Measurements from ENCODE around the gene BICD2. TPM values are rescaled to one million over a fixed set of nuclear protein-coding genes. Genes with fewer than 3 reads are reported as not detected.

The BICD2 gene
- total and polyA plus RNA-seq, 12 donors, result 9.3 to 33.8 (median 23.3) TPM

GRCh38 chr9:92704528-92704927 lies 60.1 kb downstream of the BICD2 start:
- Histone ChIP-seq H3K4me1 (replicated peaks in 1 of 2) (no peaks in the 10 kb centered on the region), H3K27ac (no peak overlapping the region), H3K36me3 (replicated peaks in 1 of 2) (no peaks in the 10 kb centered on the region), H3K4me3 (no peak overlapping the region), H3K27me3 (no peaks in the 10 kb centered on the region), H3K9me3 (replicated peaks in 1 of 3) (no peaks in the 10 kb centered on the region)
- intact Hi-C loops (cut with DNase I), result no loop called here
- no peak for TF ChIP-seq POLR2A (IDR thresholded peaks at IDR 0.05)
- TF ChIP-seq CTCF (IDR thresholded peaks at IDR 0.05), result no peak
- WGBS, 4 donors, result 84 to 89% (median 86%) methylated on average over 2 of the region's 2 CpGs
- no peak for DNase-seq

GRCh38 chr9:92696619-92697018 lies 68.0 kb downstream of the BICD2 start:
- Histone ChIP-seq H3K36me3 (replicated peaks in 1 of 2) (no peaks in the 10 kb centered on the region), H3K4me3 (no peak overlapping the region), H3K9me3 (replicated peaks in 1 of 3) (peaks cover 0 to 9% (median 0%) of the 10 kb centered on the region in 3 donors), H3K4me1 (replicated peaks in 1 of 2) (no peaks in the 10 kb centered on the region), H3K27ac (no peak overlapping the region), H3K27me3 (no peaks in the 10 kb centered on the region)
- no peak for TF ChIP-seq CTCF (IDR thresholded peaks at IDR 0.05)
- no peak for TF ChIP-seq POLR2A (IDR thresholded peaks at IDR 0.05)
- 59 to 69% (median 65%) methylated on average over 1 of the region's 1 CpG for WGBS, 4 donors
- intact Hi-C loops (cut with DNase I), result no loop called here
- DNase-seq, result no peak

GRCh38 chr9:92686954-92687353 lies 77.7 kb downstream of the BICD2 start:
- peaks cover 0 to 5% (median 0%) of the 10 kb centered on the region in 3 donors for H3K9me3 ChIP-seq (replicated peaks in 1 of 3)
- no peak overlapping the region for H3K4me3 ChIP-seq
- intact Hi-C loops (cut with DNase I), result no loop called here
- no peak overlapping the region for H3K27ac ChIP-seq
- no peaks in the 10 kb centered on the region for H3K4me1 ChIP-seq (replicated peaks in 1 of 2)
- H3K27me3 ChIP-seq, result no peaks in the 10 kb centered on the region
- TF ChIP-seq POLR2A (IDR thresholded peaks at IDR 0.05) (no peak), CTCF (IDR thresholded peaks at IDR 0.05) (no peak)
- no peak for DNase-seq
- WGBS, 4 donors, result 56 to 82% (median 67%) methylated on average over 3 of the region's 3 CpGs
- H3K36me3 ChIP-seq (replicated peaks in 1 of 2), result no peaks in the 10 kb centered on the region

- no peak overlapping the region for H3K27ac ChIP-seq
- H3K9me3 ChIP-seq (replicated peaks in 1 of 3), result peaks cover 0 to 3% (median 0%) of the 10 kb centered on the region in 3 donors
- intact Hi-C loops (cut with DNase I), result no loop called here
- no peaks in the 10 kb centered on the region for H3K36me3 ChIP-seq (replicated peaks in 1 of 2)
- no peak for TF ChIP-seq POLR2A (IDR thresholded peaks at IDR 0.05)
- no peak for TF ChIP-seq CTCF (IDR thresholded peaks at IDR 0.05)
- DNase-seq, result no peak
- no peaks in the 10 kb centered on the region for H3K27me3 ChIP-seq
- H3K4me3 ChIP-seq, result no peak overlapping the region
- H3K4me1 ChIP-seq (replicated peaks in 1 of 2), result no peaks in the 10 kb centered on the region
- 75 to 92% (median 88%) methylated on average over 5 of the region's 5 CpGs for WGBS, 4 donors
These were observed 79.6 kb downstream of the BICD2 start for GRCh38 chr9:92685022-92685421.

Measured in adrenal gland (tissue), 12 donors.